SKM-1 (cell line): ENCODE results near the gene WDR13.

Source experiments
- DNase-seq: peaks from one replicate; lab custom pipeline; 2025; ENCODE audit not compliant: unreplicated experiment; lab: John Stamatoyannopoulos, UW

The WDR13 gene

GRCh38 chrX:48592971-48593370, 4.3 kb upstream of the WDR13 start:
- DNase-seq: no peak

- no peak for DNase-seq
Observed at GRCh38 chrX:48595929-48596328, 1.4 kb upstream of the WDR13 start.

GRCh38 chrX:48598614-48599013, 1.3 kb downstream of the WDR13 start:
- no peak for DNase-seq

GRCh38 chrX:48599341-48599740, 2.0 kb downstream of the WDR13 start:
- DNase-seq: no peak

- no peak for DNase-seq
Observed at GRCh38 chrX:48600226-48600625, 2.9 kb downstream of the WDR13 start.

GRCh38 chrX:48601741-48602394, 4.6 kb downstream of the WDR13 start:
- no peak for DNase-seq

GRCh38 chrX:48604701-48605100, 7.4 kb downstream of the WDR13 start:
- no peak for DNase-seq

GRCh38 chrX:48606091-48606490, 8.8 kb downstream of the WDR13 start:
- DNase-seq: no peak

GRCh38 chrX:48611703-48612102, 14.4 kb downstream of the WDR13 start:
- no peak for DNase-seq

- DNase-seq: no peak
Observed at GRCh38 chrX:48613502-48614160, 16.3 kb downstream of the WDR13 start.

GRCh38 chrX:48616576-48616975, 19.3 kb downstream of the WDR13 start:
- DNase-seq: no peak

GRCh38 chrX:48617542-48618340, 20.4 kb downstream of the WDR13 start:
- DNase-seq: no peak

- no peak for DNase-seq
Observed at GRCh38 chrX:48626401-48627298, 29.4 kb downstream of the WDR13 start.

- no peak for DNase-seq
Observed at GRCh38 chrX:48631376-48632090, 34.2 kb downstream of the WDR13 start.

- no peak for DNase-seq
Observed at GRCh38 chrX:48632207-48632606, 34.9 kb downstream of the WDR13 start.

GRCh38 chrX:48636301-48636700, 39.0 kb downstream of the WDR13 start:
- DNase-seq: no peak

GRCh38 chrX:48636776-48637175, 39.5 kb downstream of the WDR13 start:
- DNase-seq: no peak

- no peak for DNase-seq
Observed at GRCh38 chrX:48645669-48646068, 48.4 kb downstream of the WDR13 start.

GRCh38 chrX:48648336-48648751, 51.1 kb downstream of the WDR13 start:
- no peak for DNase-seq

GRCh38 chrX:48649102-48649501, 51.8 kb downstream of the WDR13 start:
- no peak for DNase-seq
